Islet of Langerhans (tissue), 1 donor: ENCODE results near the gene ADARB2.
"Not testable (repeated sequence)": the region's sequence is repeated elsewhere in the genome, so short reads cannot be mapped to it uniquely, and the experiment has no call there.

Experiments
- FAIRE-seq: peaks from one replicate; lab custom pipeline; 2011; peaks lifted over from hg19 to GRCh38; lab: Jason Lieb, UNC

Gene ADARB2

GRCh38 chr10:1244493-1244892, 492.8 kb downstream of the ADARB2 start:
- no peak for FAIRE-seq

GRCh38 chr10:1243486-1244234, 493.7 kb downstream of the ADARB2 start:
- no peak for FAIRE-seq

GRCh38 chr10:1242975-1243374, 494.4 kb downstream of the ADARB2 start:
- no peak for FAIRE-seq

- FAIRE-seq, result no peak
Observed at GRCh38 chr10:1241973-1242935, 495.1 kb downstream of the ADARB2 start.

GRCh38 chr10:1241322-1241890, 495.9 kb downstream of the ADARB2 start:
- no peak for FAIRE-seq

GRCh38 chr10:1240341-1240775, 497.0 kb downstream of the ADARB2 start:
- no peak for FAIRE-seq

- FAIRE-seq, result no peak
Observed at GRCh38 chr10:1233031-1233430, 504.3 kb downstream of the ADARB2 start.

- no peak for FAIRE-seq
Observed at GRCh38 chr10:1232164-1232911, 505.0 kb downstream of the ADARB2 start.

- FAIRE-seq, result no peak
Observed at GRCh38 chr10:1230592-1231275, 506.6 kb downstream of the ADARB2 start.

- FAIRE-seq, result no peak
Observed at GRCh38 chr10:1230138-1230537, 507.2 kb downstream of the ADARB2 start.

- FAIRE-seq, result no peak
Observed at GRCh38 chr10:1229574-1229973, 507.8 kb downstream of the ADARB2 start.

GRCh38 chr10:1229116-1229515, 508.2 kb downstream of the ADARB2 start:
- no peak for FAIRE-seq

GRCh38 chr10:1228467-1228975, 508.8 kb downstream of the ADARB2 start:
- FAIRE-seq, result no peak

- FAIRE-seq, result no peak
Observed at GRCh38 chr10:1227510-1228402, 509.6 kb downstream of the ADARB2 start.

- FAIRE-seq, result not testable (repeated sequence)
Observed at GRCh38 chr10:1226907-1227306, 510.4 kb downstream of the ADARB2 start.

GRCh38 chr10:1219874-1220273, 517.5 kb downstream of the ADARB2 start:
- not testable (repeated sequence) for FAIRE-seq

- no peak for FAIRE-seq
Observed at GRCh38 chr10:1217661-1218060, 519.7 kb downstream of the ADARB2 start.

- FAIRE-seq, result no peak
Observed at GRCh38 chr10:1217237-1217587, 520.1 kb downstream of the ADARB2 start.

GRCh38 chr10:1216574-1217236, 520.6 kb downstream of the ADARB2 start:
- no peak for FAIRE-seq
